ENCODE data around the gene P2RX6.

- TF ChIP-seq BHLHE40 (IDR thresholded peaks at IDR 0.05; ENCODE audit: borderline replicate concordance) (no peak), NFRKB (IDR thresholded peaks at IDR 0.05) (no peak), SUZ12 (IDR thresholded peaks at IDR 0.05) (no peak), FOXA1 (IDR thresholded peaks at IDR 0.05) (no peak), ARNT (IDR thresholded peaks at IDR 0.05) (no peak), FOXK2 (IDR thresholded peaks at IDR 0.05) (no peak)
These were observed 53.8 kb downstream of the P2RX6 start for GRCh38 chr22:21068681-21069276.
